ENCODE results near the gene TSPAN8. TPM values are rescaled to one million over a fixed set of nuclear protein-coding genes. Genes with fewer than 3 reads are reported as not detected.

The TSPAN8 gene
- total and polyA plus RNA-seq, 2 donors (not counting 1 experiment from before 2014, with no cell fraction given): 0.17 TPM; not detected in 1

- H3K4me3 ChIP-seq (replicated peaks in 1 of 4; ENCODE audit: control extremely low read depth in 1 of 4, insufficient read depth in 1 of 4, low read depth in 3 of 4, low read length in 4 of 4): no peak overlapping the region
- H3K4me1 ChIP-seq (ENCODE audit: control insufficient read depth, extremely low read depth, insufficient read depth, low read length): no peaks in the 10 kb centered on the region
- no peak overlapping the region for H3K9ac ChIP-seq (ENCODE audit: insufficient read depth, low read length)
- no peak overlapping the region for H3K27ac ChIP-seq (ENCODE audit: insufficient read depth, low read length)
- no peaks in the 10 kb centered on the region for H3K9me3 ChIP-seq (ENCODE audit: control insufficient read depth, insufficient read depth, low read depth, low read length)
- H4K20me1 ChIP-seq (ENCODE audit: control insufficient read depth, extremely low read depth, insufficient read depth, low read length): no peaks in the 10 kb centered on the region
- H3K79me2 ChIP-seq (ENCODE audit: control insufficient read depth, insufficient read depth, low read length): no peaks in the 10 kb centered on the region
- DNase-seq (ENCODE audit: low read depth in 2 of 2): no peak
- no peaks in the 10 kb centered on the region for H3K36me3 ChIP-seq (ENCODE audit: control insufficient read depth, insufficient read depth, low read length)
- no peak overlapping the region for H2AFZ ChIP-seq (ENCODE audit: low read length)
- TF ChIP-seq EZH2 (IDR thresholded peaks at IDR 0.05; ENCODE audit: low read length, missing control alignments): no peak
- TF ChIP-seq, protein P1, sequence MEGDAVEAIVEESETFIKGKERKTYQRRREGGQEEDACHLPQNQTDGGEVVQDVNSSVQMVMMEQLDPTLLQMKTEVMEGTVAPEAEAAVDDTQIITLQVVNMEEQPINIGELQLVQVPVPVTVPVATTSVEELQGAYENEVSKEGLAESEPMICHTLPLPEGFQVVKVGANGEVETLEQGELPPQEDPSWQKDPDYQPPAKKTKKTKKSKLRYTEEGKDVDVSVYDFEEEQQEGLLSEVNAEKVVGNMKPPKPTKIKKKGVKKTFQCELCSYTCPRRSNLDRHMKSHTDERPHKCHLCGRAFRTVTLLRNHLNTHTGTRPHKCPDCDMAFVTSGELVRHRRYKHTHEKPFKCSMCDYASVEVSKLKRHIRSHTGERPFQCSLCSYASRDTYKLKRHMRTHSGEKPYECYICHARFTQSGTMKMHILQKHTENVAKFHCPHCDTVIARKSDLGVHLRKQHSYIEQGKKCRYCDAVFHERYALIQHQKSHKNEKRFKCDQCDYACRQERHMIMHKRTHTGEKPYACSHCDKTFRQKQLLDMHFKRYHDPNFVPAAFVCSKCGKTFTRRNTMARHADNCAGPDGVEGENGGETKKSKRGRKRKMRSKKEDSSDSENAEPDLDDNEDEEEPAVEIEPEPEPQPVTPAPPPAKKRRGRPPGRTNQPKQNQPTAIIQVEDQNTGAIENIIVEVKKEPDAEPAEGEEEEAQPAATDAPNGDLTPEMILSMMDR (conservative IDR thresholded peaks at IDR 0.05 in 1 of 2, IDR thresholded peaks at IDR 0.05 in 1 of 2; ENCODE audit: low read depth in 1 of 2, low read length in 2 of 2): no peak
- H3K27me3 ChIP-seq (ENCODE audit: control insufficient read depth, insufficient read depth, low read length): no peaks in the 10 kb centered on the region
- H3K4me2 ChIP-seq (ENCODE audit: extremely low read depth, insufficient read depth, low read length): no peak overlapping the region
Measured at GRCh38 chr12:71193041-71193440, 35.2 kb upstream of the TSPAN8 start.

DNA sequence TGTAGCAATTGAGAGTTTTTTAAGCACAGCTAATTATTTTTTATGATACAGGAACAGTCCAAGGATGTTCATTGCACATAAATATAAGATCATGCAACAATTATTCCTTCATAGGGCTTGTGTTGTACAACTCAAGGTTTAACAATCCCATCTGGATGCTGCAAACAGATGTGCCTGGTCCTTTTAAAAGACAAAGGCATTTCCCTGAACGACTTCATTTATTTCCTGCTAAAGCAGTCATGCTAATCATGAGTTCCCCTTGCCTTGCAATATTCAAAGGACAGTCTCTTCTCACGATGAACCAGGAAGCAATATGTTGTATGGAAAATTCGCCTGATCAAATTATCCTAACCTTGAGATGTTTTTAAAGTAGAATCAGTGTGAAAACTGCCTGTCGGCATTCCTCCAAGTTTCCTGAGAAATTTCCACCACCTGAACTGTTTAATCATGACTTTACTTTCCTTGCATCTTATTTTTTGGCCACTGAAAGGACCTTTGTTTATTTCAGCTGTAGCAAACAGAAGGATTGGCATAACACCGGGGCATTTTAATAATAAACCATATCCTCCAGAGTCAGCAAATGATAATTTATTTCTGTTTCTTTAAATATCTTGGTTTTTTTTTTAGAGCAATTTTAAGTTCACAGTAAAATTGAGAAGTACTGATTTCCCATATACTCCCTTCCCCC, 33.9 kb upstream of the TSPAN8 start:
- no peaks in the 10 kb centered on the region for H3K9me3 ChIP-seq (ENCODE audit: control insufficient read depth, insufficient read depth, low read depth, low read length)
- H4K20me1 ChIP-seq (ENCODE audit: control insufficient read depth, extremely low read depth, insufficient read depth, low read length): no peaks in the 10 kb centered on the region
- no peaks in the 10 kb centered on the region for H3K79me2 ChIP-seq (ENCODE audit: control insufficient read depth, insufficient read depth, low read length)
- H3K27me3 ChIP-seq (ENCODE audit: control insufficient read depth, insufficient read depth, low read length): no peaks in the 10 kb centered on the region
- H2AFZ ChIP-seq (ENCODE audit: low read length): no peak overlapping the region
- no peak overlapping the region for H3K27ac ChIP-seq (ENCODE audit: insufficient read depth, low read length)
- TF ChIP-seq EZH2 (IDR thresholded peaks at IDR 0.05; ENCODE audit: low read length, missing control alignments): no peak
- no peak overlapping the region for H3K9ac ChIP-seq (ENCODE audit: insufficient read depth, low read length)
- H3K4me2 ChIP-seq (ENCODE audit: extremely low read depth, insufficient read depth, low read length): no peak overlapping the region
- no peaks in the 10 kb centered on the region for H3K4me1 ChIP-seq (ENCODE audit: control insufficient read depth, extremely low read depth, insufficient read depth, low read length)
- DNase-seq (ENCODE audit: low read depth in 2 of 2): no peak
- H3K36me3 ChIP-seq (ENCODE audit: control insufficient read depth, insufficient read depth, low read length): no peaks in the 10 kb centered on the region
- no peak overlapping the region for H3K4me3 ChIP-seq (replicated peaks in 1 of 4; ENCODE audit: control extremely low read depth in 1 of 4, insufficient read depth in 1 of 4, low read depth in 3 of 4, low read length in 4 of 4)

GRCh38 chr12:71190822-71191221, 33.0 kb upstream of the TSPAN8 start:
- H3K36me3 ChIP-seq (ENCODE audit: control insufficient read depth, insufficient read depth, low read length): no peaks in the 10 kb centered on the region
- H3K4me3 ChIP-seq (replicated peaks in 1 of 4; ENCODE audit: control extremely low read depth in 1 of 4, insufficient read depth in 1 of 4, low read depth in 3 of 4, low read length in 4 of 4): no peak overlapping the region
- no peak overlapping the region for H3K4me2 ChIP-seq (ENCODE audit: extremely low read depth, insufficient read depth, low read length)
- no peaks in the 10 kb centered on the region for H3K9me3 ChIP-seq (ENCODE audit: control insufficient read depth, insufficient read depth, low read depth, low read length)
- H3K9ac ChIP-seq (ENCODE audit: insufficient read depth, low read length): no peak overlapping the region
- H3K27me3 ChIP-seq (ENCODE audit: control insufficient read depth, insufficient read depth, low read length): no peaks in the 10 kb centered on the region
- no peaks in the 10 kb centered on the region for H3K79me2 ChIP-seq (ENCODE audit: control insufficient read depth, insufficient read depth, low read length)
- H4K20me1 ChIP-seq (ENCODE audit: control insufficient read depth, extremely low read depth, insufficient read depth, low read length): no peaks in the 10 kb centered on the region
- no peaks in the 10 kb centered on the region for H3K4me1 ChIP-seq (ENCODE audit: control insufficient read depth, extremely low read depth, insufficient read depth, low read length)
- H2AFZ ChIP-seq (ENCODE audit: low read length): no peak overlapping the region
- TF ChIP-seq, protein P1 (conservative IDR thresholded peaks at IDR 0.05 in 1 of 2, IDR thresholded peaks at IDR 0.05 in 1 of 2; ENCODE audit: low read depth in 1 of 2, low read length in 2 of 2): no peak
- no peak for TF ChIP-seq EZH2 (IDR thresholded peaks at IDR 0.05; ENCODE audit: low read length, missing control alignments)
- DNase-seq (ENCODE audit: low read depth in 2 of 2): no peak
- H3K27ac ChIP-seq (ENCODE audit: insufficient read depth, low read length): no peak overlapping the region
